Hepatocyte (in vitro differentiated cells): ENCODE measurements around the gene DNAJC5.

ENCODE experiments used
- EZH2phosphoT487 ChIP-seq: fragments of 200-600 bp; sonication (generic); IDR thresholded peaks from one replicate; pipeline ENCODE4 v1.6.1; 2018; ENCODE audit warnings: antibody characterized with exemption, mild to moderate bottlenecking, low read depth, moderate library complexity; ENCODE audit not compliant: unreplicated experiment, severe bottlenecking
- TF ChIP-seq, protein P1 (sequence below): fragments of 200-600 bp; sonication (generic); IDR thresholded peaks from 2 replicates; pipeline ENCODE4 v1.5.1; 2016; ENCODE audit warnings: antibody characterized with exemption, mild to moderate bottlenecking; ENCODE audit not compliant: poor library complexity

DNA sequence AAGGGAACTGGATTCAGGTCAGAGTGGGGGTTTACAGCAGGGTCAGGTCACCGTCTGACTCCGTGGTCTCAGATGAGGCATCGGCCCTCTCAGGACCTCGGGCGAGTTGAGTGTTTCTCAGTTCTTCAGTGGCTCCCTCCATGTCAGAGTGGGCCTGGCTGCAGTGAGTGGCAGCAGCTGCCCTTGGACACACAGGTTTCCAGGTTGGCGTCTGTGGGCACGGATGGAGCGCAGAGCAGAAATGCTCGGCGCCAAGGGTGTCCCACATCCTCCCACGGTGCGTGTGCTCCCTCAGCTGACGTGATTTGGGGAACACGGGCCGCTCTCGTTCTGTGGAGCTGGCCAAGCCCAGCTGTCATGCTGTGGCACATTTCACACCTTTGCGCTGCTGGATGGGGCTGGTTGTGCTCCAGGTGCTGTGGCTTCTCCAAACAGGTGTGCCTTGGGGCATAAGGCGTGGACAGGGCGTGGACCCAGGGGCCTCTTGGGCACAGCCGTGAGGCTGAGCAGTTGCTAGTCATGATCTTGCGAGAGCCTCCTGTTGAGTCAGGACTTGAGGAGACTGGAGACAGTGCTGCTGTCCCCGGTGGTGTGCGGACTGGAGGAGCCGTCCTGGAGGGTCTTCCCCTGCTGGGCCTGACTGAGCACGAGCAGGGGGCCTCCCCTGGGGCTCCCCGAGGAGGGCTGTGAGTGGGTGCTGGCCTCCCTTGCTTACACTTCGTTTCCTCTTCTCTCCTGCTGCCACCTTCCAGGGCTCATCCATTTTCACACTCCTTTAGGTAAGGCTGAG lies 9.5 kb upstream of the DNAJC5 start:
- TF ChIP-seq EZH2phosphoT487: no peak
- TF ChIP-seq, protein P1, sequence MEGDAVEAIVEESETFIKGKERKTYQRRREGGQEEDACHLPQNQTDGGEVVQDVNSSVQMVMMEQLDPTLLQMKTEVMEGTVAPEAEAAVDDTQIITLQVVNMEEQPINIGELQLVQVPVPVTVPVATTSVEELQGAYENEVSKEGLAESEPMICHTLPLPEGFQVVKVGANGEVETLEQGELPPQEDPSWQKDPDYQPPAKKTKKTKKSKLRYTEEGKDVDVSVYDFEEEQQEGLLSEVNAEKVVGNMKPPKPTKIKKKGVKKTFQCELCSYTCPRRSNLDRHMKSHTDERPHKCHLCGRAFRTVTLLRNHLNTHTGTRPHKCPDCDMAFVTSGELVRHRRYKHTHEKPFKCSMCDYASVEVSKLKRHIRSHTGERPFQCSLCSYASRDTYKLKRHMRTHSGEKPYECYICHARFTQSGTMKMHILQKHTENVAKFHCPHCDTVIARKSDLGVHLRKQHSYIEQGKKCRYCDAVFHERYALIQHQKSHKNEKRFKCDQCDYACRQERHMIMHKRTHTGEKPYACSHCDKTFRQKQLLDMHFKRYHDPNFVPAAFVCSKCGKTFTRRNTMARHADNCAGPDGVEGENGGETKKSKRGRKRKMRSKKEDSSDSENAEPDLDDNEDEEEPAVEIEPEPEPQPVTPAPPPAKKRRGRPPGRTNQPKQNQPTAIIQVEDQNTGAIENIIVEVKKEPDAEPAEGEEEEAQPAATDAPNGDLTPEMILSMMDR: no peak
